GM12865 (cell line): ENCODE data around the gene VPS37C.

ENCODE experiments used
- DNase-seq: peaks from one replicate; pipeline ENCODE4 v3.0.0; 2010; ENCODE audit warnings: low read depth
- H3K4me3 ChIP-seq: 2 replicates; pipeline ENCODE4 v1.5.1; 2011; ENCODE audit warnings: mild to moderate bottlenecking, low read depth, low read length, control low read depth
- CTCF ChIP-seq: IDR thresholded peaks from 2 replicates; pipeline ENCODE4 v1.5.1; 2011; ENCODE audit warnings: low read length, control low read depth, low read depth, inconsistent platforms; ENCODE audit not compliant: insufficient read depth; ENCODE audit errors: missing control alignments

The VPS37C gene

GRCh38 chr11:61139387-61139786 lies 21.8 kb downstream of the VPS37C start:
- TF ChIP-seq CTCF: no peak
- DNase-seq: no peak
- H3K4me3 ChIP-seq: no peak overlapping the region

GRCh38 chr11:61138935-61139334 lies 22.3 kb downstream of the VPS37C start:
- no peak overlapping the region for H3K4me3 ChIP-seq
- no peak for DNase-seq
- TF ChIP-seq CTCF: no peak

GRCh38 chr11:61134801-61135257 lies 26.4 kb downstream of the VPS37C start:
- no peak for DNase-seq
- no peak overlapping the region for H3K4me3 ChIP-seq
- TF ChIP-seq CTCF: no peak

GRCh38 chr11:61133956-61134662 lies 27.1 kb downstream of the VPS37C start:
- H3K4me3 ChIP-seq: no peak overlapping the region
- TF ChIP-seq CTCF: no peak
- DNase-seq: no peak

GRCh38 chr11:61133145-61133544 lies 28.1 kb downstream of the VPS37C start:
- no peak overlapping the region for H3K4me3 ChIP-seq
- TF ChIP-seq CTCF: no peak
- DNase-seq: no peak

- no peak for DNase-seq
- no peak for TF ChIP-seq CTCF
Observed at GRCh38 chr11:61132646-61133045, 28.6 kb downstream of the VPS37C start.

GRCh38 chr11:61131998-61132555 lies 29.1 kb downstream of the VPS37C start:
- no peak for TF ChIP-seq CTCF
- DNase-seq: no peak
- no peak overlapping the region for H3K4me3 ChIP-seq

More at GRCh38 chr11:61132646-61133045, 28.6 kb downstream of the VPS37C start:
- H3K4me3 ChIP-seq: no peak overlapping the region
